Loucy (cell line): ENCODE results near the gene APOA5.

ENCODE experiments used
- H2AFZ ChIP-seq: fragments of 200-600 bp; sonication (generic); 2 replicates; pipeline ENCODE4 v1.6.0; 2016; ENCODE audit warnings: antibody characterized with exemption, mild to moderate bottlenecking, low read length, moderate library complexity
- H3F3A ChIP-seq: fragments of 200-600 bp; 2 replicates; pipeline ENCODE4 v1.6.0; 2016; ENCODE audit warnings: antibody characterized with exemption, low read depth, mild to moderate bottlenecking
- H3K27me3 ChIP-seq: fragments of 200-600 bp; sonication (generic); 2 replicates; pipeline ENCODE4 v1.6.1; 2014; ENCODE audit warnings: low read length, mild to moderate bottlenecking; ENCODE audit not compliant: insufficient read depth, poor library complexity, severe bottlenecking
- H3K36me3 ChIP-seq: fragments of 200-600 bp; sonication (generic); 2 replicates; pipeline ENCODE4 v1.6.1; 2016; ENCODE audit warnings: low read length; ENCODE audit not compliant: insufficient read depth
- H3K4me1 ChIP-seq: fragments of 200-600 bp; sonication (generic); 2 replicates; pipeline ENCODE4 v1.5.1; 2014; ENCODE audit warnings: low read length, mild to moderate bottlenecking; ENCODE audit not compliant: insufficient read depth, poor library complexity, severe bottlenecking
- H3K4me2 ChIP-seq: fragments of 200-600 bp; sonication (generic); 2 replicates; pipeline ENCODE4 v1.6.0; 2014; ENCODE audit warnings: antibody characterized with exemption, low read length, low read depth, mild to moderate bottlenecking; ENCODE audit not compliant: poor library complexity, severe bottlenecking
- H3K4me3 ChIP-seq: fragments of 200-600 bp; sonication (generic); 2 replicates; pipeline ENCODE4 v1.5.1; 2014; ENCODE audit warnings: low read length, mild to moderate bottlenecking, mixed read lengths; ENCODE audit not compliant: poor library complexity, severe bottlenecking
- H3K79me2 ChIP-seq: fragments of 200-600 bp; sonication (generic); 2 replicates; pipeline ENCODE4 v1.6.1; 2014; ENCODE audit warnings: low read length; ENCODE audit not compliant: insufficient read depth
- H3K9ac ChIP-seq: fragments of 200-600 bp; sonication (generic); 2 replicates; pipeline ENCODE4 v1.6.0; 2014; ENCODE audit warnings: mild to moderate bottlenecking, low read depth, low read length, moderate library complexity; ENCODE audit not compliant: poor library complexity, severe bottlenecking
- H3K9me2 ChIP-seq: fragments of 200-600 bp; sonication (generic); replicated peaks from 2 replicates; pipeline ENCODE4 v1.6.1; 2016; ENCODE audit warnings: low read depth, low read length, mixed read lengths
- H3K9me3 ChIP-seq: fragments of 200-600 bp; sonication (generic); 2 replicates; pipeline ENCODE4 v1.6.1; 2014; ENCODE audit warnings: mild to moderate bottlenecking, antibody characterized with exemption, low read length, low read depth; ENCODE audit not compliant: insufficient read depth
- H4K20me1 ChIP-seq: fragments of 200-600 bp; sonication (generic); 2 replicates; pipeline ENCODE4 v1.6.0; 2014; ENCODE audit warnings: antibody characterized with exemption, low read length, mild to moderate bottlenecking; ENCODE audit not compliant: insufficient read depth, poor library complexity, severe bottlenecking
- CTCF ChIP-seq: fragments of 200-600 bp; sonication (generic); conservative IDR thresholded peaks from 2 replicates; pipeline ENCODE4 v1.5.1; 2014; ENCODE audit warnings: mild to moderate bottlenecking, antibody characterized with exemption, low read length
- EZH2phosphoT487 ChIP-seq: fragments of 200-600 bp; IDR thresholded peaks from 2 replicates; pipeline ENCODE4 v1.6.1; 2018; ENCODE audit warnings: antibody characterized with exemption, mild to moderate bottlenecking, moderate library complexity, borderline replicate concordance

The APOA5 gene

DNA sequence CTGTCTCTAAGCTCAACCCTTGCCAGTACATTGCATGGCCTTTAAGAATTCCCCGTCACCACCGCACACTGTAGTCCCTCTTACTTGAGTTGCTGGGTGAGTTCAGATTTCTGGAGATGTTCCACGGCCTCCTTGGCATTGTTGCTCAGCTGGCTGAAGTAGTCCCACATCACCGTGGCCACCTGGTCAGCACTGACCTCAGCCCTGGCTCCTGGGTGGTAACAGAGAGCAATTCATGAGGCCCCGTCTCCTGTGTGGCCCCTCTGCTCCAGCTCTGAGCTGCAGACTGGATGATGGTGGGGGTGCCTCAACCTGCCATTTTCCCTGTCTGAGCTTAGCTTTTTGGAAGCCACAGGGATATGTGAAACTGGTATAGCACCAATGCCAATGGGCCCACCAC lies 30.9 kb upstream of the APOA5 start:
- TF ChIP-seq CTCF (no peak), EZH2phosphoT487 (no peak)
- Histone ChIP-seq H3K9me3 (no peaks in the 10 kb centered on the region), H3K4me1 (no peaks in the 10 kb centered on the region), H3K79me2 (no peaks in the 10 kb centered on the region), H3K4me2 (no peak overlapping the region), H3K4me3 (no peak overlapping the region), H4K20me1 (no peaks in the 10 kb centered on the region), H3K9me2 (no peaks in the 10 kb centered on the region), H3K36me3 (no peaks in the 10 kb centered on the region), H2AFZ (no peak overlapping the region), H3F3A (no peaks in the 10 kb centered on the region; the same call in 1 of the 2 replicates), H3K27me3 (no peaks in the 10 kb centered on the region), H3K9ac (no peak overlapping the region)

- TF ChIP-seq CTCF, result no peak
- TF ChIP-seq EZH2phosphoT487, result no peak
These were observed 29.6 kb upstream of the APOA5 start for GRCh38 chr11:116821050-116821918.

GRCh38 chr11:116819049-116819448 lies 27.4 kb upstream of the APOA5 start:
- no peaks in the 10 kb centered on the region for H3K27me3 ChIP-seq
- H3K9me3 ChIP-seq, result no peaks in the 10 kb centered on the region
- no peak overlapping the region for H3K9ac ChIP-seq
- H3K79me2 ChIP-seq, result no peaks in the 10 kb centered on the region
- H3K36me3 ChIP-seq, result no peaks in the 10 kb centered on the region
- H3K9me2 ChIP-seq, result no peaks in the 10 kb centered on the region
- no peaks in the 10 kb centered on the region for H4K20me1 ChIP-seq
- H3K4me2 ChIP-seq, result no peak overlapping the region
- no peak overlapping the region for H2AFZ ChIP-seq
- H3F3A ChIP-seq, result no peaks in the 10 kb centered on the region; the same call in 1 of the 2 replicates
- no peak overlapping the region for H3K4me3 ChIP-seq
- H3K4me1 ChIP-seq, result no peaks in the 10 kb centered on the region
- TF ChIP-seq CTCF, result no peak
- no peak for TF ChIP-seq EZH2phosphoT487

More at GRCh38 chr11:116821050-116821918, 29.6 kb upstream of the APOA5 start:
- Histone ChIP-seq H3K79me2 (no peaks in the 10 kb centered on the region), H3K36me3 (no peaks in the 10 kb centered on the region), H3K9ac (no peak overlapping the region), H2AFZ (no peak overlapping the region), H3F3A (no peaks in the 10 kb centered on the region; the same call in 1 of the 2 replicates), H3K4me2 (no peak overlapping the region), H3K4me3 (no peak overlapping the region), H3K9me2 (no peaks in the 10 kb centered on the region), H3K9me3 (no peaks in the 10 kb centered on the region), H4K20me1 (no peaks in the 10 kb centered on the region), H3K4me1 (no peaks in the 10 kb centered on the region), H3K27me3 (no peaks in the 10 kb centered on the region)
